HEK293 (cell line): ENCODE results near the gene MAML2.

Experiments
- CTCF ChIA-PET: fragments of 350-600 bp; formaldehyde crosslinking; extraction: SDS; loops from one replicate; lab custom pipeline; 2021; ENCODE audit warnings: antibody characterized with exemption; lab: Yijun Ruan, JAX
- POLR2A ChIA-PET: fragments of 300-600 bp; formaldehyde crosslinking; extraction: SDS; loops from one replicate; lab custom pipeline; 2020; ENCODE audit warnings: antibody characterized with exemption, inconsistent platforms; lab: Yijun Ruan, JAX
- H3K27ac ChIP-seq: fragments of 200-500 bp; sonication (Bioruptor generic); 2 replicates; pipeline ENCODE4 v1.5.1; 2014; ENCODE audit warnings: low read depth, low read length, control low read depth, inconsistent platforms; ENCODE audit errors: extremely low read depth
- H3K36me3 ChIP-seq, 2 experiments: fragments of 200-500 bp in 1 of 2; sonication (Bioruptor generic) in 1 of 2; 1 replicate in 1 of 2; 2 replicates in 1 of 2; pipeline ENCODE4 v1.5.1; 2014 to 2017; ENCODE audit warnings: inconsistent platforms in 2 of 2, low read length in 2 of 2; ENCODE audit not compliant: control insufficient read depth in 2 of 2, insufficient read depth in 1 of 2
- H3K4me1 ChIP-seq: fragments of 200-500 bp; sonication (Bioruptor generic); 2 replicates; pipeline ENCODE4 v1.5.1; 2014; ENCODE audit warnings: mild to moderate bottlenecking, low read length, inconsistent platforms; ENCODE audit not compliant: control insufficient read depth, insufficient read depth
- H3K4me3 ChIP-seq: 2 replicates; pipeline ENCODE4 v1.5.1; 2011; ENCODE audit warnings: low read depth, mild to moderate bottlenecking, control low read depth, low read length, moderate library complexity
- H3K9me3 ChIP-seq: fragments of 200-500 bp; sonication (Bioruptor generic); 2 replicates; pipeline ENCODE4 v1.5.1; 2014; ENCODE audit warnings: low read depth, low read length, inconsistent platforms; ENCODE audit not compliant: control insufficient read depth, insufficient read depth
- BCL11B ChIP-seq: fragments of 450-650 bp; formaldehyde crosslinking; IDR thresholded peaks from 2 replicates; pipeline ENCODE4 v1.5.1; 2016; ENCODE audit warnings: low read depth, missing biosample characterization, missing genetic modification characterization
- FEZF1 ChIP-seq: fragments of 450-650 bp; formaldehyde crosslinking; IDR thresholded peaks from 2 replicates; pipeline ENCODE4 v1.5.1; 2016; ENCODE audit warnings: missing biosample characterization, missing genetic modification characterization
- HOXC10 ChIP-seq: sonication (generic); formaldehyde crosslinking; IDR thresholded peaks from 2 replicates; pipeline ENCODE4 v1.8.1; 2023; ENCODE audit warnings: mild to moderate bottlenecking, missing genetic modification reagents
- HOXD13 ChIP-seq: sonication (generic); formaldehyde crosslinking; IDR thresholded peaks from 2 replicates; pipeline ENCODE4 v1.8.0; 2022; ENCODE audit warnings: missing genetic modification reagents, borderline replicate concordance
- MEIS1 ChIP-seq: sonication (generic); formaldehyde crosslinking; IDR thresholded peaks from 2 replicates; pipeline ENCODE4 v1.8.1; 2022; ENCODE audit warnings: missing genetic modification reagents, mild to moderate bottlenecking, borderline replicate concordance
- PATZ1 ChIP-seq: fragments of 450-650 bp; formaldehyde crosslinking; IDR thresholded peaks from 2 replicates; pipeline ENCODE4 v1.5.1; 2016; ENCODE audit warnings: missing biosample characterization, missing genetic modification characterization
- RBAK ChIP-seq: fragments of 450-650 bp; formaldehyde crosslinking; IDR thresholded peaks from 2 replicates; pipeline ENCODE4 v1.5.1; 2016; ENCODE audit warnings: missing biosample characterization, missing genetic modification characterization
- REPIN1 ChIP-seq: fragments of 450-650 bp; formaldehyde crosslinking; IDR thresholded peaks from 2 replicates; pipeline ENCODE4 v1.5.1; 2017; ENCODE audit warnings: missing biosample characterization, missing genetic modification characterization, low read depth
- ZFP37 ChIP-seq: fragments of 450-650 bp; formaldehyde crosslinking; IDR thresholded peaks from 2 replicates; pipeline ENCODE4 v1.5.1; 2016; ENCODE audit warnings: missing biosample characterization, missing genetic modification characterization
- ZNF10 ChIP-seq: fragments of 450-650 bp; formaldehyde crosslinking; IDR thresholded peaks from 2 replicates; pipeline ENCODE4 v1.5.1; 2017; ENCODE audit warnings: missing biosample characterization, missing genetic modification characterization
- ZNF132 ChIP-seq: fragments of 450-650 bp; formaldehyde crosslinking; IDR thresholded peaks from 2 replicates; pipeline ENCODE4 v1.5.1; 2017; ENCODE audit warnings: missing biosample characterization, missing genetic modification characterization, borderline replicate concordance
- ZNF146 ChIP-seq: fragments of 450-650 bp; formaldehyde crosslinking; IDR thresholded peaks from 2 replicates; pipeline ENCODE4 v1.5.1; 2016; ENCODE audit warnings: missing biosample characterization, missing genetic modification characterization
- ZNF184 ChIP-seq: fragments of 450-650 bp; IDR thresholded peaks from 2 replicates; pipeline ENCODE4 v1.5.1; 2018; ENCODE audit warnings: missing biosample characterization, mild to moderate bottlenecking, missing genetic modification characterization
- ZNF19 ChIP-seq: fragments of 450-650 bp; formaldehyde crosslinking; IDR thresholded peaks from 2 replicates; pipeline ENCODE4; 2016; ENCODE audit warnings: missing biosample characterization, missing genetic modification characterization, low read depth
- ZNF24 ChIP-seq: fragments of 450-650 bp; formaldehyde crosslinking; IDR thresholded peaks from 2 replicates; pipeline ENCODE4 v1.5.1; 2016; ENCODE audit warnings: missing biosample characterization, missing genetic modification characterization
- ZNF426 ChIP-seq: fragments of 450-650 bp; formaldehyde crosslinking; IDR thresholded peaks from 2 replicates; pipeline ENCODE4 v1.5.1; 2017; ENCODE audit warnings: missing biosample characterization, missing genetic modification characterization, mild to moderate bottlenecking, inconsistent platforms, moderate library complexity
- ZNF48 ChIP-seq: fragments of 450-650 bp; formaldehyde crosslinking; IDR thresholded peaks from 2 replicates; pipeline ENCODE4 v1.5.1; 2016; ENCODE audit warnings: missing biosample characterization, missing genetic modification characterization
- ZNF513 ChIP-seq: fragments of 450-650 bp; IDR thresholded peaks from 2 replicates; pipeline ENCODE4 v1.5.1; 2018; ENCODE audit warnings: missing biosample characterization, missing genetic modification characterization
- ZNF548 ChIP-seq: fragments of 450-650 bp; formaldehyde crosslinking; IDR thresholded peaks from 2 replicates; pipeline ENCODE4 v1.5.1; 2016; ENCODE audit warnings: missing biosample characterization, missing genetic modification characterization
- ZNF561 ChIP-seq: fragments of 450-650 bp; IDR thresholded peaks from 2 replicates; pipeline ENCODE4 v1.5.1; 2018; ENCODE audit warnings: missing biosample characterization, missing genetic modification characterization, borderline replicate concordance
- ZNF621 ChIP-seq: fragments of 450-650 bp; formaldehyde crosslinking; IDR thresholded peaks from 2 replicates; pipeline ENCODE4 v1.5.1; 2017; ENCODE audit warnings: missing biosample characterization, missing genetic modification characterization
- ZNF626 ChIP-seq: fragments of 450-650 bp; sonication (Bioruptor Pico); formaldehyde crosslinking; IDR thresholded peaks from 2 replicates; pipeline ENCODE4 v1.5.1; 2018; ENCODE audit warnings: missing biosample characterization, missing genetic modification characterization, inconsistent platforms
- ZNF664 ChIP-seq: fragments of 450-650 bp; formaldehyde crosslinking; IDR thresholded peaks from 2 replicates; pipeline ENCODE4 v1.5.1; 2016; ENCODE audit warnings: missing biosample characterization, missing genetic modification characterization
- ZNF785 ChIP-seq: fragments of 450-650 bp; formaldehyde crosslinking; IDR thresholded peaks from 2 replicates; pipeline ENCODE4 v1.5.1; 2016; ENCODE audit warnings: missing biosample characterization, missing genetic modification characterization
- ZNF843 ChIP-seq: fragments of 450-650 bp; formaldehyde crosslinking; IDR thresholded peaks from 2 replicates; pipeline ENCODE4 v1.5.1; 2016; ENCODE audit warnings: missing biosample characterization, missing genetic modification characterization
- ZSCAN16 ChIP-seq: fragments of 450-650 bp; formaldehyde crosslinking; IDR thresholded peaks from 2 replicates; pipeline ENCODE4 v1.5.1; 2016; ENCODE audit warnings: missing biosample characterization, missing genetic modification characterization
- TF ChIP-seq, protein P1 (sequence below): fragments of 450-650 bp; formaldehyde crosslinking; optimal IDR thresholded peaks from 2 replicates; pipeline ENCODE3; 2016; ENCODE audit warnings: missing biosample characterization, mild to moderate bottlenecking, missing genetic modification characterization
- TF ChIP-seq, protein P2 (sequence below): fragments of 450-650 bp; formaldehyde crosslinking; IDR thresholded peaks from 2 replicates; pipeline ENCODE4 v1.5.1; 2016; ENCODE audit warnings: missing biosample characterization, missing genetic modification characterization
- TF ChIP-seq, protein P3 (sequence below): fragments of 450-650 bp; formaldehyde crosslinking; IDR thresholded peaks from 2 replicates; pipeline ENCODE4 v1.5.1; 2016; ENCODE audit warnings: missing biosample characterization, missing genetic modification characterization

MAML2 gene

DNA sequence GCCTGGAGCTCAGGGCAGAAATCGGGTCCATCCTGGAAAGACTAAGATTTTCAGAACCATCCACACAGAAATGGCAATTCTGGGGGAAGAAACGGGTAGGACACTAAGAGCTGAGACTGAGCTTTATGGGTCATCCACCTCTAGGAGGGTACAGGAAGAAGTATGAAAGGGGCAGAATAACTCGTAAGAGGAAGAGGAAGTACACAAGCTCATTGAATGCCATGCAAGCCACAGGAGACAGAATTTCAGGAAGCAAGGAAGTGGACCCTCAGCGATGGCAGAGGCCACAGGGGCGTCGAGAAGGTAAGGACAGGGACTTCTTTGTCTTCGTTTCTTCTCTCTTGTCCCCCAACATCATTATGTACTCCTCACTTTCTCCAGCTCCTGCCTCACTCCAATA, 169.6 kb downstream of the MAML2 start (continued):
- no peak for TF ChIP-seq PATZ1 (tag by site-specific recombination)
- no peak for TF ChIP-seq ZNF426
- no peak for TF ChIP-seq BCL11B (tag by site-specific recombination)
- TF ChIP-seq ZNF664 (tag by site-specific recombination), result no peak
- no peak for TF ChIP-seq ZNF561 (tag by site-specific recombination)
- TF ChIP-seq ZNF24, result no peak

- Histone ChIP-seq H3K27ac (no peak overlapping the region), H3K9me3 (no peaks in the 10 kb centered on the region), H3K36me3 (no peaks in the 10 kb centered on the region), H3K4me3 (no peak overlapping the region), H3K4me1 (no peaks in the 10 kb centered on the region)
- CTCF ChIA-PET, result no interaction called here
- TF ChIP-seq, protein P1, sequence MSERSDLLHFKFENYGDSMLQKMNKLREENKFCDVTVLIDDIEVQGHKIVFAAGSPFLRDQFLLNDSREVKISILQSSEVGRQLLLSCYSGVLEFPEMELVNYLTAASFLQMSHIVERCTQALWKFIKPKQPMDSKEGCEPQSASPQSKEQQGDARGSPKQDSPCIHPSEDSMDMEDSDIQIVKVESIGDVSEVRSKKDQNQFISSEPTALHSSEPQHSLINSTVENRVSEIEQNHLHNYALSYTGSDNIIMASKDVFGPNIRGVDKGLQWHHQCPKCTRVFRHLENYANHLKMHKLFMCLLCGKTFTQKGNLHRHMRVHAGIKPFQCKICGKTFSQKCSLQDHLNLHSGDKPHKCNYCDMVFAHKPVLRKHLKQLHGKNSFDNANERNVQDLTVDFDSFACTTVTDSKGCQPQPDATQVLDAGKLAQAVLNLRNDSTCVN (tag by site-specific recombination), result no peak
- TF ChIP-seq ZNF626 (tag by site-specific recombination) (no peak), ZNF19 (tag by site-specific recombination) (no peak), ZNF146 (tag by site-specific recombination) (no peak), ZNF132 (tag by site-specific recombination) (no peak), FEZF1 (no peak), ZFP37 (tag by site-specific recombination) (no peak), ZNF184 (no peak), REPIN1 (no peak), ZNF10 (tag by site-specific recombination) (no peak)
- TF ChIP-seq, protein P2, sequence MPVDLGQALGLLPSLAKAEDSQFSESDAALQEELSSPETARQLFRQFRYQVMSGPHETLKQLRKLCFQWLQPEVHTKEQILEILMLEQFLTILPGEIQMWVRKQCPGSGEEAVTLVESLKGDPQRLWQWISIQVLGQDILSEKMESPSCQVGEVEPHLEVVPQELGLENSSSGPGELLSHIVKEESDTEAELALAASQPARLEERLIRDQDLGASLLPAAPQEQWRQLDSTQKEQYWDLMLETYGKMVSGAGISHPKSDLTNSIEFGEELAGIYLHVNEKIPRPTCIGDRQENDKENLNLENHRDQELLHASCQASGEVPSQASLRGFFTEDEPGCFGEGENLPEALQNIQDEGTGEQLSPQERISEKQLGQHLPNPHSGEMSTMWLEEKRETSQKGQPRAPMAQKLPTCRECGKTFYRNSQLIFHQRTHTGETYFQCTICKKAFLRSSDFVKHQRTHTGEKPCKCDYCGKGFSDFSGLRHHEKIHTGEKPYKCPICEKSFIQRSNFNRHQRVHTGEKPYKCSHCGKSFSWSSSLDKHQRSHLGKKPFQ, result no peak
- TF ChIP-seq, all 188 proteins: peak for 0
- POLR2A ChIA-PET, result no interaction called here
These were observed 170.4 kb downstream of the MAML2 start for GRCh38 chr11:96172604-96173003.

DNA sequence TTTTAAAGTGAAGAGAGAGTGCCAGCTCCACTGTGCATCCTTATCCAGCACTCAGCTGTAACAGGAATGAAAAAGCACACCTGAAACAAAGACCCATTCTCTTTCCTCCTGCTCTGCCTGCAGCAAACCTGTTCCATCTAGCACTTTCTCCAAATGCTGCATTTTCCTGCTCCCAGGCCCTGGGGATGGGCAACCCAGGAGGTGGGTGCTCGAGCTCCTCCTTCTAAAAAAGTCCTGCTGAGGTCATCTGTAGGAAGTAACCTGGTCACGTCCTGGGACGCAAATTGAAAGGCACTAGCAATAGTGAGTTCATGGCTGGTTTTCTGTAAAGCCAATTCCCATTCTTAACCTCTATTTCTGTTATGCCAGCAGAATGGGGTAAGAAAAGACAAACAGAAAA, 173.7 kb downstream of the MAML2 start:
- Histone ChIP-seq H3K27ac (no peak overlapping the region), H3K4me3 (no peak overlapping the region), H3K4me1 (no peaks in the 10 kb centered on the region), H3K36me3 (no peaks in the 10 kb centered on the region), H3K9me3 (no peaks in the 10 kb centered on the region)
- ChIA-PET CTCF (no interaction called here), POLR2A (no interaction called here)
- no peak for TF ChIP-seq ZNF513 (tag by site-specific recombination)
- no peak for TF ChIP-seq HOXC10 (CRISPR knock-in tag)
- TF ChIP-seq ZNF785 (tag by site-specific recombination), result no peak
- TF ChIP-seq MEIS1 (CRISPR knock-in tag), result no peak
- no peak for TF ChIP-seq ZNF548 (tag by site-specific recombination)
- no peak for TF ChIP-seq ZNF48
- TF ChIP-seq ZSCAN16, result no peak
- no peak for TF ChIP-seq ZNF843 (tag by site-specific recombination)
- TF ChIP-seq, protein P3, sequence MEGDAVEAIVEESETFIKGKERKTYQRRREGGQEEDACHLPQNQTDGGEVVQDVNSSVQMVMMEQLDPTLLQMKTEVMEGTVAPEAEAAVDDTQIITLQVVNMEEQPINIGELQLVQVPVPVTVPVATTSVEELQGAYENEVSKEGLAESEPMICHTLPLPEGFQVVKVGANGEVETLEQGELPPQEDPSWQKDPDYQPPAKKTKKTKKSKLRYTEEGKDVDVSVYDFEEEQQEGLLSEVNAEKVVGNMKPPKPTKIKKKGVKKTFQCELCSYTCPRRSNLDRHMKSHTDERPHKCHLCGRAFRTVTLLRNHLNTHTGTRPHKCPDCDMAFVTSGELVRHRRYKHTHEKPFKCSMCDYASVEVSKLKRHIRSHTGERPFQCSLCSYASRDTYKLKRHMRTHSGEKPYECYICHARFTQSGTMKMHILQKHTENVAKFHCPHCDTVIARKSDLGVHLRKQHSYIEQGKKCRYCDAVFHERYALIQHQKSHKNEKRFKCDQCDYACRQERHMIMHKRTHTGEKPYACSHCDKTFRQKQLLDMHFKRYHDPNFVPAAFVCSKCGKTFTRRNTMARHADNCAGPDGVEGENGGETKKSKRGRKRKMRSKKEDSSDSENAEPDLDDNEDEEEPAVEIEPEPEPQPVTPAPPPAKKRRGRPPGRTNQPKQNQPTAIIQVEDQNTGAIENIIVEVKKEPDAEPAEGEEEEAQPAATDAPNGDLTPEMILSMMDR (tag by site-specific recombination), result no peak
- TF ChIP-seq ZNF621 (tag by site-specific recombination), result no peak
- no peak for TF ChIP-seq HOXD13 (CRISPR knock-in tag)
- no peak for TF ChIP-seq RBAK
